Activated gamma-delta T cell treated with anti-CD3 and anti-CD28 coated beads, Interleukin-2, amount 50 U/mL, for 16 hours (primary cell): ENCODE measurements around the gene NPAS3.
"Not testable (repeated sequence)": the region's sequence is repeated elsewhere in the genome, so short reads cannot be mapped to it uniquely, and the experiment has no call there.

Source experiments
- DNase-seq: peaks from one replicate; pipeline ENCODE4 v3.0.0-alpha.2; 2020; ENCODE audit warnings: low read depth

The NPAS3 gene

GRCh38 chr14:33081259-33081658, 142.6 kb downstream of the NPAS3 start:
- DNase-seq = no peak

- DNase-seq = no peak
These were observed 147.1 kb downstream of the NPAS3 start for GRCh38 chr14:33085799-33086198.

GRCh38 chr14:33088274-33088673, 149.6 kb downstream of the NPAS3 start:
- DNase-seq = not testable (repeated sequence)

GRCh38 chr14:33098016-33098415, 159.3 kb downstream of the NPAS3 start:
- no peak for DNase-seq

- DNase-seq = no peak
These were observed 164.8 kb downstream of the NPAS3 start for GRCh38 chr14:33103489-33103888.

GRCh38 chr14:33103966-33104365, 165.3 kb downstream of the NPAS3 start:
- DNase-seq = no peak

- DNase-seq = no peak
These were observed 172.2 kb downstream of the NPAS3 start for GRCh38 chr14:33110737-33111443.

- no peak for DNase-seq
These were observed 175.7 kb downstream of the NPAS3 start for GRCh38 chr14:33114331-33114730.

GRCh38 chr14:33118668-33119067, 180.0 kb downstream of the NPAS3 start:
- no peak for DNase-seq

- no peak for DNase-seq
These were observed 181.7 kb downstream of the NPAS3 start for GRCh38 chr14:33120341-33120740.

GRCh38 chr14:33120966-33121365, 182.3 kb downstream of the NPAS3 start:
- DNase-seq = no peak

GRCh38 chr14:33123281-33123680, 184.6 kb downstream of the NPAS3 start:
- no peak for DNase-seq

- DNase-seq = no peak
These were observed 187.8 kb downstream of the NPAS3 start for GRCh38 chr14:33126433-33126832.

- DNase-seq = no peak
These were observed 188.9 kb downstream of the NPAS3 start for GRCh38 chr14:33127531-33127930.

GRCh38 chr14:33131801-33132200, 193.1 kb downstream of the NPAS3 start:
- no peak for DNase-seq

GRCh38 chr14:33134162-33134561, 195.5 kb downstream of the NPAS3 start:
- no peak for DNase-seq

- DNase-seq = no peak
These were observed 196.3 kb downstream of the NPAS3 start for GRCh38 chr14:33134975-33135374.

- no peak for DNase-seq
These were observed 212.2 kb downstream of the NPAS3 start for GRCh38 chr14:33150666-33151428.

GRCh38 chr14:33163109-33163508, 224.4 kb downstream of the NPAS3 start:
- DNase-seq = no peak

GRCh38 chr14:33163600-33163999, 224.9 kb downstream of the NPAS3 start:
- no peak for DNase-seq

- no peak for DNase-seq
These were observed 226.7 kb downstream of the NPAS3 start for GRCh38 chr14:33165144-33165925.

- no peak for DNase-seq
These were observed 227.2 kb downstream of the NPAS3 start for GRCh38 chr14:33165926-33166289.

- no peak for DNase-seq
These were observed 237.3 kb downstream of the NPAS3 start for GRCh38 chr14:33175951-33176350.
